ENCODE data around the gene CSKMT.

The CSKMT gene

DNA sequence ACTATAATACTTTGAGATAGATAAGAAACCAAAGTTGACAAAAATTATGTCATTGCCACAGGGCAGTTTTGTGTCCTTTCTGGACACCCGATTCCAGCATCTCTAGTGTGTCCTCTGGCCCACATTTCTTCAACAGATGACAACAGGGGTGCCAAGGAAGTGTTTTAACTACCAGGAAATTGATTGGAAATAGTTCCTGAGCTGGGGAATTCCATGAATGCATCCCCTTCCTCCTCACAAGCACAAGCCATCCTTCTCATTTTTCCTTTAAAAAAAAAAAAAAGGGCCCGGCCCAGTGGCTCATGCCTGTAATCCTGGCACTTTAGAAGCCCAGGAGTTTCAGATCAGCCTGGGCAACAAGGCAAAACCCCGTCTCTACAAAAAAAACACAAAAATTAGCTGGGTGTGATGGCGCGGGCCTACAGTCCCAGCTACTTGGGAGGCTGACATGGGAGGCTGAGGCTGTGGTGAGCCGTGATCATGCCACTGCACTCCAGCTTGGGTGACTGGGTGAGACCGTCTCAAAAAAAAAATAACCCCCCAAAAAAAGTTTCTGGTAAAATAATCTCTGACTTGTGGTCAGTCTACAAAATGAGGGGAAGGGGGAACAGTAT, 42.5 kb upstream of the CSKMT start:
- 96% methylated on average over 4 of the region's 7 CpGs for WGBS (ENCODE audit: insufficient coverage)
- H3K9me3 ChIP-seq (ENCODE audit: control extremely low read depth in 1 of 5, control insufficient read depth in 4 of 5, insufficient read depth in 2 of 5, low read depth in 1 of 5, low read length in 4 of 5) = no peaks in the 10 kb centered on the region
- peaks cover 9 to 30% (median 25%) of the 10 kb centered on the region in 4 experiments for H3K36me3 ChIP-seq (ENCODE audit: control insufficient read depth in 4 of 4, insufficient read depth in 4 of 4, low read length in 3 of 4)
- no peaks in the 10 kb centered on the region for H3K27me3 ChIP-seq (replicated peaks in 2 of 5; ENCODE audit: control insufficient read depth in 4 of 5, insufficient read depth in 5 of 5, low read length in 4 of 5)
- POLR2A ChIA-PET = interaction anchor here (1.5 to 2.4 kb wide), 3 partner anchors 18 to 43 kb away, joined by 5 to 17 read pairs (median 5); partner anchors contain the start of genes C11orf98 and CSKMT
- H3K4me1 ChIP-seq (ENCODE audit: control extremely low read depth in 1 of 4, control insufficient read depth in 4 of 4, insufficient read depth in 4 of 4, low read length in 3 of 4) = peaks cover 8 to 35% (median 30%) of the 10 kb centered on the region in 4 experiments
- H3K4me3 ChIP-seq (ENCODE audit: control insufficient read depth in 1 of 7, extremely low read depth in 1 of 7, insufficient read depth in 4 of 7, low read depth in 2 of 7, low read length in 6 of 7) = peak overlapping the region in 2 of 7 experiments; percentile 74 to 85
- DNase-seq = peak in 1 of 3 donors; percentile 28
- H3K27ac ChIP-seq (ENCODE audit: insufficient read depth in 1 of 2, low read depth in 1 of 2, low read length in 2 of 2, poor library complexity in 1 of 2, severe bottlenecking in 2 of 2) = peak overlapping the region; percentile 72 to 83
- CTCF ChIA-PET = interaction anchor here (0.6 to 4.6 kb wide), 6 partner anchors 12 to 133 kb away, joined by 3 to 18 read pairs (median 4); partner anchors contain the start of genes LBHD1 and UQCC3

DNA sequence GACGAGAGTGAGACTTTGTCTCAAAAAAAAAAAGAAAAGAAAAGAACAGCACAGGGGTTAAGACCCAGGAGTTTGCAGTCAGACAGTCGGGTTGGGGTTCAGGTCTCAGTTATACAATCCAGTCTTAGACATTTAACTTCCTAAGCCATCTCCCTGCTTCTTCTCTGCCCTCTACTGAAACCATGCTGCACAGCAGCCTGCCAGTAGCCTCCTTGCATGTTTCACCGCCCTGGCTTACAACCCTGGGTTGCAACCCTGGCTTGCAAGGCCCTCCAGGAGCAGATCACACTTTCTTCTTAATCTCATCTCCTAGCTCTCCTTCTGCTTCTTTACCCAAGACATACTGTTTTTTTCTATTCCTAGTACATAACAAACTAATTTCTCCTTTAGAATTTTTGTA, 37.4 kb upstream of the CSKMT start:
- H3K4me1 ChIP-seq (ENCODE audit: control extremely low read depth in 1 of 4, control insufficient read depth in 4 of 4, insufficient read depth in 4 of 4, low read length in 3 of 4) = peaks cover 0 to 14% (median 11%) of the 10 kb centered on the region in 4 experiments
- CTCF ChIA-PET = interaction anchor here (1.1 to 3.2 kb wide), 6 partner anchors 8 to 35 kb away, joined by 3 to 12 read pairs (median 4); partner anchors contain the start of genes GANAB and TUT1
- no peak overlapping the region for H3K27ac ChIP-seq (ENCODE audit: insufficient read depth in 1 of 2, low read depth in 1 of 2, low read length in 2 of 2, poor library complexity in 1 of 2, severe bottlenecking in 2 of 2)
- no peak overlapping the region for H3K4me3 ChIP-seq (ENCODE audit: control insufficient read depth in 1 of 7, extremely low read depth in 1 of 7, insufficient read depth in 4 of 7, low read depth in 2 of 7, low read length in 6 of 7)
- H3K36me3 ChIP-seq (ENCODE audit: control insufficient read depth in 4 of 4, insufficient read depth in 4 of 4, low read length in 3 of 4) = peaks cover 32 to 78% (median 59%) of the 10 kb centered on the region in 4 experiments
- DNase-seq = peak in 2 of 3 donors; percentile 58 to 62
- no peaks in the 10 kb centered on the region for H3K27me3 ChIP-seq (replicated peaks in 2 of 5; ENCODE audit: control insufficient read depth in 4 of 5, insufficient read depth in 5 of 5, low read length in 4 of 5)
- 94% methylated on average over 2 of the region's 3 CpGs for WGBS (ENCODE audit: insufficient coverage)
- POLR2A ChIA-PET = no interaction called here
- no peaks in the 10 kb centered on the region for H3K9me3 ChIP-seq (ENCODE audit: control extremely low read depth in 1 of 5, control insufficient read depth in 4 of 5, insufficient read depth in 2 of 5, low read depth in 1 of 5, low read length in 4 of 5)

- Histone ChIP-seq H3K27ac (ENCODE audit: insufficient read depth in 1 of 2, low read depth in 1 of 2, low read length in 2 of 2, poor library complexity in 1 of 2, severe bottlenecking in 2 of 2) (no peak overlapping the region), H3K36me3 (ENCODE audit: control insufficient read depth in 4 of 4, insufficient read depth in 4 of 4, low read length in 3 of 4) (peaks cover 36 to 84% (median 58%) of the 10 kb centered on the region in 4 experiments), H3K27me3 (replicated peaks in 2 of 5; ENCODE audit: control insufficient read depth in 4 of 5, insufficient read depth in 5 of 5, low read length in 4 of 5) (no peaks in the 10 kb centered on the region), H3K4me1 (ENCODE audit: control extremely low read depth in 1 of 4, control insufficient read depth in 4 of 4, insufficient read depth in 4 of 4, low read length in 3 of 4) (peaks cover 3 to 24% (median 11%) of the 10 kb centered on the region in 4 experiments), H3K4me3 (ENCODE audit: control insufficient read depth in 1 of 7, extremely low read depth in 1 of 7, insufficient read depth in 4 of 7, low read depth in 2 of 7, low read length in 6 of 7) (no peak overlapping the region), H3K9me3 (ENCODE audit: control extremely low read depth in 1 of 5, control insufficient read depth in 4 of 5, insufficient read depth in 2 of 5, low read depth in 1 of 5, low read length in 4 of 5) (no peaks in the 10 kb centered on the region)
- no peak for DNase-seq
- POLR2A ChIA-PET = no interaction called here
- 100% methylated on average over 6 of the region's 6 CpGs for WGBS (ENCODE audit: insufficient coverage)
- CTCF ChIA-PET = interaction anchor here (1.0 to 1.5 kb wide), 3 partner anchors 15 to 44 kb away, joined by 3 to 4 read pairs (median 4); partner anchors contain the start of gene ROM1
These were observed 32.6 kb upstream of the CSKMT start for GRCh38 chr11:62632492-62632891.

DNA sequence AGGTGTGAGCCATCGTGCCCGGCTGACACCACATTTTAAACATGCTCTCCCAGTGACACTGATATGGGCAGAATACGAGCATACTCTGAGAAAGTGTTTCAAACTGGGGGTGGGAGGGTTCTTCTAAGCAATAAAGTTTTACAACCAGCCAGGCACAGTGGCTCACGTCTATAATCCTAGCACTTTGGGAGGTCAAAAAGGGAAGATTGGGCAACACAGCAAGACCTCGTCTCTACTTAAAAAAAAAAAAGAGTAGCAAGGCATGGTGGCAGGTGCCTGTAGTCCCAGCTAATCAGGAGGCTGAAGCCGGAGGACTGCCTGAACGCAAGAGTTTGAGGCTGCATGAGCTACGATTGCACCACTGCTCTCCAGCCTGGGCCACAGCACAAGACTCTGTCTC, 20.9 kb upstream of the CSKMT start:
- Histone ChIP-seq H3K27ac (ENCODE audit: insufficient read depth in 1 of 2, low read depth in 1 of 2, low read length in 2 of 2, poor library complexity in 1 of 2, severe bottlenecking in 2 of 2) (no peak overlapping the region), H3K27me3 (replicated peaks in 2 of 5; ENCODE audit: control insufficient read depth in 4 of 5, insufficient read depth in 5 of 5, low read length in 4 of 5) (no peaks in the 10 kb centered on the region), H3K4me1 (ENCODE audit: control extremely low read depth in 1 of 4, control insufficient read depth in 4 of 4, insufficient read depth in 4 of 4, low read length in 3 of 4) (peaks cover 0 to 33% (median 30%) of the 10 kb centered on the region in 4 experiments), H3K4me3 (ENCODE audit: control insufficient read depth in 1 of 7, extremely low read depth in 1 of 7, insufficient read depth in 4 of 7, low read depth in 2 of 7, low read length in 6 of 7) (no peak overlapping the region), H3K36me3 (ENCODE audit: control insufficient read depth in 4 of 4, insufficient read depth in 4 of 4, low read length in 3 of 4) (peaks cover 12 to 49% (median 20%) of the 10 kb centered on the region in 4 experiments), H3K9me3 (ENCODE audit: control extremely low read depth in 1 of 5, control insufficient read depth in 4 of 5, insufficient read depth in 2 of 5, low read depth in 1 of 5, low read length in 4 of 5) (no peaks in the 10 kb centered on the region)
- DNase-seq = no peak
- ChIA-PET POLR2A (interaction anchor here (1.2 kb wide), 1 partner anchor 21 kb away, joined by 3 read pairs; no protein-coding TSS in a partner anchor), CTCF (interaction anchor here (0.5 to 6.0 kb wide), 6 partner anchors 16 to 52 kb away, joined by 3 to 33 read pairs (median 8); partner anchors contain the start of genes C11orf98, CSKMT, LBHD1 and TUT1)
- WGBS (ENCODE audit: insufficient coverage) = 100% methylated on average over 5 of the region's 8 CpGs

- Histone ChIP-seq H3K9me3 (ENCODE audit: control extremely low read depth in 1 of 5, control insufficient read depth in 4 of 5, insufficient read depth in 2 of 5, low read depth in 1 of 5, low read length in 4 of 5) (no peaks in the 10 kb centered on the region), H3K4me1 (ENCODE audit: control extremely low read depth in 1 of 4, control insufficient read depth in 4 of 4, insufficient read depth in 4 of 4, low read length in 3 of 4) (peaks cover 0 to 26% (median 24%) of the 10 kb centered on the region in 4 experiments), H3K4me3 (ENCODE audit: control insufficient read depth in 1 of 7, extremely low read depth in 1 of 7, insufficient read depth in 4 of 7, low read depth in 2 of 7, low read length in 6 of 7) (peak overlapping the region; percentile 81 to 100 (median 92)), H3K36me3 (ENCODE audit: control insufficient read depth in 4 of 4, insufficient read depth in 4 of 4, low read length in 3 of 4) (peaks cover 13 to 51% (median 26%) of the 10 kb centered on the region in 4 experiments), H3K27ac (ENCODE audit: insufficient read depth in 1 of 2, low read depth in 1 of 2, low read length in 2 of 2, poor library complexity in 1 of 2, severe bottlenecking in 2 of 2) (peak overlapping the region; percentile 93 to 97), H3K27me3 (replicated peaks in 2 of 5; ENCODE audit: control insufficient read depth in 4 of 5, insufficient read depth in 5 of 5, low read length in 4 of 5) (no peaks in the 10 kb centered on the region)
- 20% methylated on average over 11 of the region's 11 CpGs for WGBS (ENCODE audit: insufficient coverage)
- CTCF ChIA-PET = interaction anchor here (1.0 to 6.0 kb wide), 6 partner anchors 10 to 106 kb away, joined by 3 to 33 read pairs (median 12); partner anchors contain the start of genes B3GAT3, C11orf98, CSKMT and LBHD1
- DNase-seq = peak in 1 of 3 donors; percentile 16
- POLR2A ChIA-PET = interaction anchor here (0.5 to 3.0 kb wide), 6 partner anchors 7 to 1625 kb away, joined by 3 to 23 read pairs (median 5); partner anchors contain the start of genes C11orf98, CSKMT, TUT1 and UQCC3
These were observed 19.5 kb upstream of the CSKMT start for GRCh38 chr11:62645671-62645945.

DNA sequence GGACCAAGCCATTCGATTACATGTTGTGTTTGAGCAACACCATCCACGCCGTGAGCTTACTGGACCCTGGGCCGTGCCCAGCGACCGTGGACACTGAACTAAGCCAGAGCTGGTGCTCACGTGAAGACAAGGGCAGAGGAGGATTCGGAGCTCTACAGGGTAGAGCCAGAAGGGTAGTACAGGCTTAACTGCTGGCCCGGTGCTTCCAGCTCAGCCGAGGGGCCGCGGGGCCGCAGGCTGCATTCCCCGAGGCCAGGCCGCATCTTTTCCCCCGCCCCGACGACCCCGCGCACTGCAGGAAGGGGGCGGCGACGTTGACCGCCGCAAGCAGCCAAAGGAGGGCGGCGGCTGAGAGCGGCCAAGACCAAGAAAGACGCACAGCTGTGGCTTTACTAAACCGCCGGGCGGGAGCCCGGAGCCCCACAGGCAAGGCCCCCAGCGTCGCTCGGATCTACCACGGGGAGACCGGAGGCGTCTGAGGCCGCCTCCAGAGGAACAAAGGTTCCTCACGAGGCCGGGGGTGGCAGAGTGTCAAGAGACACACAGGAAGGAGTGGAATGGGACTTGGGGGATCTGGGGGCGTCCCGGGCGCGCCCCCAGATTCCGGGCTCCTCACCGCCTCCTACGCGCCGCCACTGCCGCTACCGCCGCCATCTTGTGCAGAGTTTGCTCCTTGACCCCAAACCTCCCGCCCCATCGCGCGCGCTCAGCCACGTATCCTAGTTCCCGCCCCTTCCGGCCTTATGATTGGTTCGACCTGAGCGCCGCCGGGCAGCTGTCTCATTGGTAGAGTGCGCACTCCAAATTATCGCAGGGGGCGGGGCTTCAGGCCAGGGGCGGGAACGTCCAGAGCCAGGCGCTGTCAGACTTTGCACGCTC, 18.9 kb upstream of the CSKMT start, which contains the start of gene GANAB:
GANAB (minus strand) TSS at position 668 of the 879 bp plus-strand sequence; CDS start at position 654, 14 bp downstream.
- no peaks in the 10 kb centered on the region for H3K9me3 ChIP-seq (ENCODE audit: control extremely low read depth in 1 of 5, control insufficient read depth in 4 of 5, insufficient read depth in 2 of 5, low read depth in 1 of 5, low read length in 4 of 5)
- 0% methylated on average over 61 of the region's 73 CpGs for WGBS (ENCODE audit: insufficient coverage)
- H3K27me3 ChIP-seq (replicated peaks in 2 of 5; ENCODE audit: control insufficient read depth in 4 of 5, insufficient read depth in 5 of 5, low read length in 4 of 5) = no peaks in the 10 kb centered on the region
- ChIA-PET CTCF (interaction anchor here (1.0 to 6.0 kb wide), 6 partner anchors 10 to 106 kb away, joined by 3 to 33 read pairs (median 12); partner anchors contain the start of genes B3GAT3, C11orf98, CSKMT and LBHD1), POLR2A (interaction anchor here (0.5 to 3.0 kb wide), 11 partner anchors 8 to 1624 kb away, joined by 3 to 23 read pairs (median 4); partner anchors contain the start of genes B3GAT3, C11orf98, CSKMT and TUT1)
- peaks cover 13 to 53% (median 26%) of the 10 kb centered on the region in 4 experiments for H3K36me3 ChIP-seq (ENCODE audit: control insufficient read depth in 4 of 4, insufficient read depth in 4 of 4, low read length in 3 of 4)
- peak within 1 kb of the TSS; percentile 93 to 97 for H3K27ac ChIP-seq (ENCODE audit: insufficient read depth in 1 of 2, low read depth in 1 of 2, low read length in 2 of 2, poor library complexity in 1 of 2, severe bottlenecking in 2 of 2)
- DNase-seq = peak; percentile 98 to 99 (median 99)
- H3K4me3 ChIP-seq (ENCODE audit: control insufficient read depth in 1 of 7, extremely low read depth in 1 of 7, insufficient read depth in 4 of 7, low read depth in 2 of 7, low read length in 6 of 7) = peak within 1 kb of the TSS; percentile 81 to 100 (median 92)
- H3K4me1 ChIP-seq (ENCODE audit: control extremely low read depth in 1 of 4, control insufficient read depth in 4 of 4, insufficient read depth in 4 of 4, low read length in 3 of 4) = peaks cover 0 to 25% (median 21%) of the 10 kb centered on the region in 4 experiments
